HEK293 (cell line): ENCODE results near the gene PSRC1.

Source experiments
- BCL6B ChIP-seq: fragments of 450-650 bp; formaldehyde crosslinking; IDR thresholded peaks from 2 replicates; pipeline ENCODE4 v1.5.1; 2017; ENCODE audit warnings: missing biosample characterization, missing genetic modification characterization
- FEZF1 ChIP-seq: fragments of 450-650 bp; formaldehyde crosslinking; IDR thresholded peaks from 2 replicates; pipeline ENCODE4 v1.5.1; 2016; ENCODE audit warnings: missing biosample characterization, missing genetic modification characterization
- GLIS2 ChIP-seq: fragments of 450-650 bp; formaldehyde crosslinking; IDR thresholded peaks from 2 replicates; pipeline ENCODE4 v1.5.1; 2016; ENCODE audit warnings: missing biosample characterization, missing genetic modification characterization
- HIC1 ChIP-seq: fragments of 450-650 bp; formaldehyde crosslinking; IDR thresholded peaks from 2 replicates; pipeline ENCODE4 v1.5.1; 2016; ENCODE audit warnings: missing biosample characterization, missing genetic modification characterization
- HOXC10 ChIP-seq: sonication (generic); formaldehyde crosslinking; IDR thresholded peaks from 2 replicates; pipeline ENCODE4 v1.8.1; 2023; ENCODE audit warnings: mild to moderate bottlenecking, missing genetic modification reagents
- KLF16 ChIP-seq: fragments of 450-650 bp; formaldehyde crosslinking; IDR thresholded peaks from 2 replicates; pipeline ENCODE4 v1.5.1; 2017; ENCODE audit warnings: missing biosample characterization, missing genetic modification characterization
- MYNN ChIP-seq: fragments of 450-650 bp; formaldehyde crosslinking; IDR thresholded peaks from 2 replicates; pipeline ENCODE4 v1.5.1; 2016; ENCODE audit warnings: missing biosample characterization, missing genetic modification characterization, borderline replicate concordance
- REST ChIP-seq: fragments of 450-650 bp; formaldehyde crosslinking; IDR thresholded peaks from 2 replicates; pipeline ENCODE4 v1.5.1; 2016; ENCODE audit warnings: missing biosample characterization, missing genetic modification characterization
- SCRT1 ChIP-seq: fragments of 450-650 bp; formaldehyde crosslinking; IDR thresholded peaks from 2 replicates; pipeline ENCODE4 v1.5.1; 2016; ENCODE audit warnings: missing biosample characterization, missing genetic modification characterization, borderline replicate concordance
- TRIM28 ChIP-seq: IDR thresholded peaks from 2 replicates; pipeline ENCODE4 v1.6.1; 2011; ENCODE audit warnings: low read length, control low read depth, borderline replicate concordance
- YY2 ChIP-seq: fragments of 450-650 bp; formaldehyde crosslinking; IDR thresholded peaks from 2 replicates; pipeline ENCODE4 v1.5.1; 2016; ENCODE audit warnings: missing biosample characterization, missing genetic modification characterization
- ZNF132 ChIP-seq: fragments of 450-650 bp; formaldehyde crosslinking; IDR thresholded peaks from 2 replicates; pipeline ENCODE4 v1.5.1; 2017; ENCODE audit warnings: missing biosample characterization, missing genetic modification characterization, borderline replicate concordance
- ZNF146 ChIP-seq: fragments of 450-650 bp; formaldehyde crosslinking; IDR thresholded peaks from 2 replicates; pipeline ENCODE4 v1.5.1; 2016; ENCODE audit warnings: missing biosample characterization, missing genetic modification characterization
- ZNF2 ChIP-seq: fragments of 450-650 bp; formaldehyde crosslinking; IDR thresholded peaks from 2 replicates; pipeline ENCODE4 v1.5.1; 2016; ENCODE audit warnings: missing biosample characterization, missing genetic modification characterization
- ZNF202 ChIP-seq: fragments of 450-650 bp; formaldehyde crosslinking; IDR thresholded peaks from 2 replicates; pipeline ENCODE4 v1.5.1; 2016; ENCODE audit warnings: missing biosample characterization, missing genetic modification characterization, borderline replicate concordance
- ZNF26 ChIP-seq: fragments of 450-650 bp; formaldehyde crosslinking; IDR thresholded peaks from 2 replicates; pipeline ENCODE4 v1.5.1; 2016; ENCODE audit warnings: missing biosample characterization, missing genetic modification characterization
- ZNF302 ChIP-seq: fragments of 450-650 bp; formaldehyde crosslinking; IDR thresholded peaks from 2 replicates; pipeline ENCODE4 v1.5.1; 2016; ENCODE audit warnings: missing biosample characterization, missing genetic modification characterization, low read depth
- ZNF449 ChIP-seq: fragments of 450-650 bp; formaldehyde crosslinking; IDR thresholded peaks from 2 replicates; pipeline ENCODE4 v1.5.1; 2017; ENCODE audit warnings: missing biosample characterization, mild to moderate bottlenecking, missing genetic modification characterization, moderate library complexity
- ZNF600 ChIP-seq: fragments of 450-650 bp; formaldehyde crosslinking; IDR thresholded peaks from 2 replicates; pipeline ENCODE4 v1.5.1; 2016; ENCODE audit warnings: missing biosample characterization, missing genetic modification characterization
- ZNF664 ChIP-seq: fragments of 450-650 bp; formaldehyde crosslinking; IDR thresholded peaks from 2 replicates; pipeline ENCODE4 v1.5.1; 2016; ENCODE audit warnings: missing biosample characterization, missing genetic modification characterization
- ZNF692 ChIP-seq: fragments of 450-650 bp; formaldehyde crosslinking; IDR thresholded peaks from 2 replicates; pipeline ENCODE4 v1.5.1; 2016; ENCODE audit warnings: missing biosample characterization, missing genetic modification characterization
- ZNF707 ChIP-seq: fragments of 450-650 bp; formaldehyde crosslinking; IDR thresholded peaks from 2 replicates; pipeline ENCODE4 v1.5.1; 2016; ENCODE audit warnings: missing biosample characterization, missing genetic modification characterization
- ZNF768 ChIP-seq: fragments of 450-650 bp; formaldehyde crosslinking; IDR thresholded peaks from 2 replicates; pipeline ENCODE4 v1.5.1; 2018; ENCODE audit warnings: missing biosample characterization, mild to moderate bottlenecking, missing genetic modification characterization
- ZSCAN16 ChIP-seq: fragments of 450-650 bp; formaldehyde crosslinking; IDR thresholded peaks from 2 replicates; pipeline ENCODE4 v1.5.1; 2016; ENCODE audit warnings: missing biosample characterization, missing genetic modification characterization
- ZSCAN30 ChIP-seq: fragments of 450-650 bp; IDR thresholded peaks from 2 replicates; pipeline ENCODE4 v1.5.1; 2018; ENCODE audit warnings: missing biosample characterization, mild to moderate bottlenecking, missing genetic modification characterization, moderate library complexity
- ZSCAN5A ChIP-seq: fragments of 450-650 bp; formaldehyde crosslinking; IDR thresholded peaks from 2 replicates; pipeline ENCODE4 v1.5.1; 2016; ENCODE audit warnings: missing biosample characterization, missing genetic modification characterization

PSRC1 gene

GRCh38 chr1:109240158-109241152 lies 42.5 kb downstream of the PSRC1 start (continued):
- TF ChIP-seq ZNF449 (tag by site-specific recombination) (0 out of 2 replicates have a peak, but pooled peaks have one; percentile 34), ZNF26 (tag by site-specific recombination) (no peak), ZNF302 (tag by site-specific recombination) (no peak), SCRT1 (tag by site-specific recombination) (peak; percentile 78), ZNF146 (tag by site-specific recombination) (no peak), ZNF707 (no peak), HIC1 (no peak), ZNF2 (tag by site-specific recombination) (0 out of 2 replicates have a peak, but pooled peaks have one; percentile 59), ZSCAN5A (tag by site-specific recombination) (no peak), HOXC10 (CRISPR knock-in tag) (no peak), ZNF664 (tag by site-specific recombination) (no peak), ZSCAN16 (tag by site-specific recombination) (no peak), TRIM28 (no peak), KLF16 (no peak), ZNF600 (tag by site-specific recombination) (peak; percentile 96), ZNF132 (tag by site-specific recombination) (no peak), ZNF202 (tag by site-specific recombination) (no peak), BCL6B (tag by site-specific recombination) (no peak), FEZF1 (tag by site-specific recombination) (no peak), YY2 (no peak), GLIS2 (tag by site-specific recombination) (peak; percentile 91), ZSCAN30 (tag by site-specific recombination) (no peak), REST (no peak), ZNF768 (tag by site-specific recombination) (no peak), ZNF692 (tag by site-specific recombination) (peak; percentile 99), MYNN (tag by site-specific recombination) (no peak)
